Measurements from ENCODE around the gene TUBGCP3.
"Not testable (repeated sequence)": the region's sequence is repeated elsewhere in the genome, so short reads cannot be mapped to it uniquely, and the experiment has no call there.

Gene TUBGCP3

GRCh38 chr13:112486386-112487126, 101.4 kb downstream of the TUBGCP3 start:
- DNase-seq (ENCODE audit: insufficient read length, low spot score): no peak
- no peak for FAIRE-seq

DNA sequence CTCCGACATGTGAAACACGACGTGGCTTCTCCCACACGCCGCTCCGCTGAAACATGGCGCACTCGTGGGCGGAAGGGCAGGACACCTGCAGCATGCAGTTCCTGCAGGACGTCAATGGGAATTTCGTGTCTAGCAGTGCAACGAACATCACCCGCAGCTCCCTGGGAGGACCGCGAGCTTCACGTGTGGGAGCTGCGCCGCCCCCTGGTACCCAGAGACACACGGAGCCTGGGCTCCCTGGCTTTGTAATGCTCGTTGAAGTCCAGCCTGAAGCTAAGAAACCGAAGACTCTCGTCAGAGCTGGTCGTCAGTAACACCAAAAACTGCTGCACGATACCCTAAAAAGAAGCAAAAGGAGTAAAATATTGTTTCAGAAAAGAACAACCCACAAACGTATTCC, 102.1 kb downstream of the TUBGCP3 start:
- DNase-seq (ENCODE audit: insufficient read length, low spot score); FAIRE-seq: not testable (repeated sequence)

GRCh38 chr13:112483299-112483698, 104.7 kb downstream of the TUBGCP3 start:
- DNase-seq (ENCODE audit: insufficient read length, low spot score): no peak
- FAIRE-seq: no peak

DNA sequence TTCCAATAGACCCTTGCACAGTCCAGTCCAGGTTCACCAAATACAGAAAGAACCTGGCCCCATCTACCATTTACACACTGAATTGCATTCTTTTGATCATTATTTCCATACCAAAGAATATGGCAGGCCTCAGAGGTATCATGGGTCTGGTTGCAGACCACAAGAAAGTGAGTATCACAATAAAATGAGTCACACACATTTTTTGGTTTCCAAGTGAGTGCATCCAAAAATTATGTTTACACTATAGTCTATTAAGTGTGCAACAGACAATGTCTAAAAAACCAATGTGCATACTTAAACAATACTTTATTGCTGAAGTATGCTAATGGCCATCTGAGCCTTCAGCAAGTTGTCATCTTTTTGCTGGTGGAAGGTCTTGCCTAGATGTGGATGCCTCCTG, 106.5 kb downstream of the TUBGCP3 start:
- no peak for DNase-seq (ENCODE audit: insufficient read length, low spot score)
- no peak for FAIRE-seq

- FAIRE-seq (no peak), DNase-seq (ENCODE audit: insufficient read length, low spot score) (no peak)
These were observed 108.6 kb downstream of the TUBGCP3 start for GRCh38 chr13:112479389-112479788.

DNA sequence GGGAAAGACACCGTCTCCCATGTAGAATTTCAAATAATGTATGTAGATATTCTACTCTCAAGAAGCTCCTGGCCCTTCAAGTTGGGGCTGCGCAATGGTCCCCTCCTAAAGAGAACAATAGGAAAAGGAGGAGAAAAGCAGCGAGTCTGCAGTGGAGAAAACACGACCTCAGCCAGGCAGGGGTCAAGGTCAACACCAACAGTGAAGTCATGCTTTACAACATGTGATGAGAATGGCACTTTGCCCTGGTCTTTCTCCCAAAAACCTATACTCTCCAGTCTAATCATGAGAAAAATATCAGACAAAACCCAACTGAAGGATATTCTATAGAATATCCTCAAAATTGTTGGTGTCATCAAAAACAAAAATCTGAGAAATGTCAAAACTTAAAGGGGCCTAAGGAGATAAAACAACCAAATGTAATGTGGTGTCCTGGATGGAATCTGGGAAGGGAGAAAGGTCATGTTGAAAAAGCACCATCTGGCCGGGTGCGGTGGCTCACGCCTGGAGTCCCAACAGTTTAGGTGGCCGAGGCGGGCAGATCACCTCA, 110.8 kb downstream of the TUBGCP3 start:
- FAIRE-seq (no peak), DNase-seq (ENCODE audit: insufficient read length, low spot score) (no peak)

GRCh38 chr13:112475889-112476288, 112.1 kb downstream of the TUBGCP3 start:
- DNase-seq (ENCODE audit: insufficient read length, low spot score): no peak
- FAIRE-seq: no peak

DNA sequence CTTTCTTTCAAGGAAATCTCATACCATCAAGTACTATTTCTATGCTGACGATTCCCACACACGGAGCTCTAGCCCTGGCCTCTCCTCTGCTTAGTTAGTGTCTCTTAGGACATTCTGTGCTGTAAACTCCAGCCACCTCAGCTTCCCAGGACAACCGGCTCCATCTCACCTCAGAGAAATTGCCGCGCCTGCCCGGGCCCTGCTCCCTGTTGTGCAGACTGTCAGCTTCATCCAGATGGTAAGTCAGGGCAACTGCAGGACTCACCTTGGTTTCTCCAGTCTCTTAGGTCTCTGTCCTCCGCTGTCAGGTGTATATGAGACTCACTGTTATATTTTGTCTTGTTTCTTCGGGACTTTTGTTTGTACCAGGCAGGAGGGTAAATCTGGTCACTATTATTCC, 113.1 kb downstream of the TUBGCP3 start:
- FAIRE-seq (no peak), DNase-seq (ENCODE audit: insufficient read length, low spot score) (no peak)

DNA sequence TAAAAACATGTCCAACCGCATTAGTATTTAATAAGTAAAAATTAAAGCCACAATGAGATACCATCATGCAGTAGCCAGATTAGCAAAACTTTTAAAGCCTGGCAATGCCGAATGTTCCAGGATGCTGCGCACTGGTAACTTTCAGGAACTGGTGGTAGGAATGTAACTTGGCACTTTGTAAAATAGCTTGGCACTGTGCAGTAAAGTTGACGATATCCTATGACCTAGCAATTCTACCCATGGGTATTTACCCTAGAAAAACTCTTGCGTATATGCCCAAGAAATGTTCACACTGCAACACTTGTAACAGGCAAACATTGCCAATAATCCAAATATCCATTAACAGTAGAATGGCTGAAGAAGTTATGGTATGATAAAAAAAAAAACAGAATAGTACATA, 114.1 kb downstream of the TUBGCP3 start:
- FAIRE-seq (no peak), DNase-seq (ENCODE audit: insufficient read length, low spot score) (no peak)

DNA sequence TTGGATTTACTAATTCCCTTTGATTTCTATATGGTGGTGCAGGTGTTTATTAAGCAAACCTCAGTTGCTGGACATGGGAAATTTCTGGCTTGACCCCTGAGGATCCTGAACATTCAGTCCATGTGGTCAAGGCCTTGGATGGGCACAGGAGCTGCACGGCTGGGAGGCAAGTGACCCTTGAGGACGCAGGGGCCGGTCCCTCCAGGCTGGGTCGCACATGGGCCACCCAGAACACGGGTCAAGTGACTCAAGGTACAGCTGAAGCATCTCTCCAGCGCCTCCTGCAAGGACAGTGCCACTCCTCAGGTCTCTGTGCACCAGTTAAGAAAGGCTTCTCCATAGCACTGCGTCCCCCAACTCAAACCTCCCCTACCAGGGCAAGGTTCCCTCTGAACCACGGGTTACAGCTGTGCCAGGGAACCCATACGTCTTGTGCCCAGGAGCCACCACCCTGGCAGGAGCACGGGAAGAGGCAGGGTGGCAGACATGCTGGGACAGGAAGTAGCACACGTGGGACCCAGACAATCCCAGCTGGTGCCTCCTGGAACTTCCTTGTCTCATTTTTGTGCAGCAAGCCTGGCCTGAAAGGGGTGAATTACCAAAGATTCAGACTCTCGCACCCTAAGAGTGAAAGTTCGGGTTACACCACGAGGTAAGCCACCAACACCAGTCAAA, 118.7 kb downstream of the TUBGCP3 start:
- DNase-seq (ENCODE audit: insufficient read length, low spot score) (no peak), FAIRE-seq (no peak)

DNA sequence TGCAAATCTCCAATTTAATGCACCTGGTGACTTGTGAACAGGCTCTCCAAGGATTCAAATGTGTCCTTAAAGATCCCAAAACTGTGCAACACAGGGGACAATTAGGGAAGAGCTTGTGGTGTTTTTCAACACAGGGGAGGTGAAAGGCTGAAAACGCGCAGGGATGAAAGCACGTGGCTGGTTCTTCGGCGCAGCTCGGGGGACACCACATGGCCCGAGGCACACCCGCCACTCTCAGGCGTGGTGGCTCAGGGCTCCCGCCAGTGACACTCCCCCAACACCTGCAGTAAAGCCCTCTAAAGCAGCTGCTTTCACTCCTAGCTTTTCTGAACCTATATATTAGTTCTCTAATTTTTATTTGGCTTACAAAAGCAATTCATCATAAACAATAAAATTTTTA, 119.9 kb downstream of the TUBGCP3 start:
- FAIRE-seq: no peak

DNA sequence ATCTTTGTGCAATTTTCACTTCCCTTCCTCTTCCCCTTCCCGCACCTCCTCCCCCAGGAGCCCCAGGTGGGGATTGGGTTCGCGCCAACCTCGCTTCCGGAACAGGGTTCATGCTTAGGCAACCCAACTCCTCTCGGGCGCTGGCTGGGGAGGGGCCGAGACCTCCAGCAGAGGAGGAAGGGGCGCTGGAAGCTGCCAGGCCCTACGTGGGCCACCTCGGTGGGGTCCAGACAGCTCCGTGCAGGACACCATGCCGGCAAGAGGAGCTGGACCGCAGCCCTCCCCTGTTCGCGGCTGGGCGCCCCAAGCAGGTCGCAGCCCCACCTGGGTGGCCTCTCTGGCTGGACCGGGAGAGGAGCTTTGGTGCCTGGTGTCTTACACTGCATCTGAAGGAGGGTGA, 120.7 kb downstream of the TUBGCP3 start:
- no peak for DNase-seq (ENCODE audit: insufficient read length, low spot score)
- no peak for FAIRE-seq

More for the DNA sequence above, 119.9 kb downstream of the TUBGCP3 start:
- no peak for DNase-seq (ENCODE audit: insufficient read length, low spot score)

DNA sequence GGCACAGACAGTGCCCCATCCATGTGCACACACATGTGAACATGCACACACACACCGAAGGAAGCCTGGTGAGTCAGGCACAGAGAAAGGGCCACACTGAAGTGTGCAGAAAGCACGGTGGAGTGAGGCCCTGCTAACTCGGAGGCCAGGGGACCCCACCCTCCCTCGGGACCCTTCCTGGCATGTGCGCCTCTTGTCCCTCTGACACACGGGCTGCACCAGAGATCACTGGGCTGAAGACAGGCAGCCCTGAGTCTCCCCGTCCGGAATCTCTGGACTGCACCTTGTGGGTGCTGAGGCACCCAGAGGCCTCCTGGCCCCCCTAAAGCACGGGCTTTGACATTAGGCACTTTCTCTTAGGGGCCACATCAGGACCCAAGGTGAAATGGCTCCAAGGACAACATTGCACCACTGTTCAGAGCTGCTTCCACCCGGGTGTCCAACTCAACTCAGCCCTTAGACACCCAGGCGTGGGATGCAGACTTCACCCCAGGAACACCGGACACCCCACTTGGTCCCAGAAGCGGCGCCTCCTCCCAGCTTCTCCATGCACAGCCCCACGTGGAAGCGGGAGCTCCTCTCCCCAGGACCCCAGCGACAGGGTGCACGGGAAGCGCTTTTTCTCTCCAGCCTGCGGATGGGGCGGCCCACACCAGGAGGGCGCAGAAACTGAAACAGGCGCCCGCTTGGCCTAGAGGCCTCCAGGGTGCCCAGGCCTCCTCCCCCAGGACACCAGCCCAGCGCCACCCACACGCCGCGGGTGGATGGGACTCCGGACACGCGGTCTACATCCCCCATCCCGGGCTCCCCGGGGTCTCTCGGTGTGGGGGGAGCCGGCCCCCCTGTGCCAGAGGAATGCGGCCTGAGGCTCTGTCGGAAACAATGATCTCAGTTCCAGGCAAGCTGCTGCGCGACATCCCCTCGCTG, 121.6 kb downstream of the TUBGCP3 start:
- FAIRE-seq (no peak), DNase-seq (ENCODE audit: insufficient read length, low spot score) (no peak)

GRCh38 chr13:112465251-112466131, 122.5 kb downstream of the TUBGCP3 start:
- FAIRE-seq (no peak), DNase-seq (ENCODE audit: insufficient read length, low spot score) (no peak)

DNA sequence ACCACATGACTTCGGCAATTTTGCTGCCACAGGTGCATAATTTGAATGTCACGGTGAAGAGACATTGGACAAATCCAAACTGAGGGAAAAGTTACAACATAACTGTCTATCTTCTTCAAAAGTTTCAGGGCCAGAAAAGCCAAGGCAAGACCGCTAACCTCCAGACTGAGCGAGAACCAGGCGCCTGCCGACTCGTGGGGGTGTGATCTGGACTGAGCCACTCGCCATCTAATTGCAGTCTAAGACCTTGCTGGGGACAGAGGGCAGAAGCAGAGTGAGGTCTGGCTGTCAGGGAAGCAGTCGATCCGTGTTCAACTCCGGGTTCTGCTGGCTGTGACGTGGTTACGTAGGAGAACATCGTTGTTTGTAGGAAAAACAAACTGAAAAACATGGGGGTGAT, 123.2 kb downstream of the TUBGCP3 start:
- FAIRE-seq: no peak
- no peak for DNase-seq (ENCODE audit: insufficient read length, low spot score)

GRCh38 chr13:112462408-112462807, 125.5 kb downstream of the TUBGCP3 start:
- no peak for FAIRE-seq
- DNase-seq (ENCODE audit: insufficient read length, low spot score): no peak

DNA sequence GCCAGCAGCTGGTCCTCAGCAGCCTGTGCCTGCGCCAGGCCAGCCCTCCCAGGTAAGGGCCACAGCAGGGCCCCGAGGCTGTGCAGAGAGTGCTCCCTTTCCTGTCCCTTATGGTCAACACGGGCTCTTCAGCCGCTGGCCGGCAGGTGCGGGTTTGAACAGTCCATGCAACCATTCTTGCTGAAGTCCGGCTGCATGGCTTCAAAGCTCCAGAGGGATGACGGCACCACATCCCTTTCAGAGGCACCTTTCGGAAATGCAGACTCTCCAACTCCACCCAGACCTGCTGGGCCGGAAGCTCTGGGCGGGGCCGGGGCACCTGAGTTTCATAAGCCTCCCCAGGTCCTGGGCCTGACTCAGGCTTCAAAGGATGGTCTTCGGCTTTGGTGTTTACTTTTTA, 130.5 kb downstream of the TUBGCP3 start:
- DNase-seq (ENCODE audit: insufficient read length, low spot score) (no peak), FAIRE-seq (no peak)

- DNase-seq (ENCODE audit: insufficient read length, low spot score) (no peak), FAIRE-seq (no peak)
These were observed 130.9 kb downstream of the TUBGCP3 start for GRCh38 chr13:112457081-112457480.

GRCh38 chr13:112456138-112457056, 131.6 kb downstream of the TUBGCP3 start:
- FAIRE-seq: no peak
- DNase-seq (ENCODE audit: insufficient read length, low spot score): no peak
